Tibial nerve (tissue), 3 donors: ENCODE data around the gene SNU13.

Source experiments
- CTCF ChIP-seq, 5 experiments: fragments of 200-600 bp in 3 of 5; fragments of 450-650 bp in 2 of 5; sonication (generic) in 3 of 5; IDR thresholded peaks; one replicate each; pipeline ENCODE4 v1.5.1; 2016 to 2019; ENCODE audit warnings: antibody characterized with exemption in 5 of 5, mild to moderate bottlenecking in 3 of 5, moderate library complexity in 2 of 5
- POLR2A ChIP-seq, 2 donors: fragments of 450-650 bp; IDR thresholded peaks; one replicate each; pipeline ENCODE4 v1.6.1; 2017; ENCODE audit warnings: antibody characterized with exemption in 2 of 2, mild to moderate bottlenecking in 2 of 2, moderate library complexity in 2 of 2

GRCh38 chr22:41650821-41651220, 37.8 kb downstream of the SNU13 start:
- TF ChIP-seq CTCF (IDR thresholded peaks at IDR 0.05) (no peak), POLR2A (IDR thresholded peaks at IDR 0.05) (no peak)
